GM18498 (cell line): ENCODE results near the gene RBM22.
A peak's percentile ranks its signal among the peaks of the same experiment; 100 is the strongest.

Experiments
- ATAC-seq: cut with Tn5 transposase; IDR thresholded peaks from one replicate; pipeline ENCODE4 v1.9.1; 2021; ENCODE audit warnings: mild to moderate bottlenecking, moderate library complexity; ENCODE audit not compliant: unreplicated experiment

The RBM22 gene

GRCh38 chr5:150672884-150673275 lies 28.0 kb downstream of the RBM22 start:
- no peak for ATAC-seq

- ATAC-seq = peak; percentile 51
Measured at GRCh38 chr5:150672237-150672883, 28.5 kb downstream of the RBM22 start.

GRCh38 chr5:150671509-150672236 lies 29.2 kb downstream of the RBM22 start:
- ATAC-seq = peak; percentile 29

- no peak for ATAC-seq
Measured at GRCh38 chr5:150670948-150671310, 29.9 kb downstream of the RBM22 start.

GRCh38 chr5:150670275-150670947 lies 30.5 kb downstream of the RBM22 start:
- ATAC-seq = no peak

- ATAC-seq = no peak
Measured at GRCh38 chr5:150665044-150665443, 35.8 kb downstream of the RBM22 start.

GRCh38 chr5:150663936-150664335 lies 36.9 kb downstream of the RBM22 start:
- no peak for ATAC-seq

GRCh38 chr5:150662731-150663516 lies 37.9 kb downstream of the RBM22 start:
- ATAC-seq = no peak

- ATAC-seq = no peak
Measured at GRCh38 chr5:150661821-150662596, 38.9 kb downstream of the RBM22 start.

GRCh38 chr5:150661086-150661485 lies 39.8 kb downstream of the RBM22 start, which contains the start of gene MYOZ3:
Gene MYOZ3 (plus strand): TSS chr5:150661251. CDS start chr5:150662942, 1,691 bp downstream.
- ATAC-seq = no peak

- ATAC-seq = no peak
Measured at GRCh38 chr5:150660108-150660831, 40.6 kb downstream of the RBM22 start.

GRCh38 chr5:150659360-150660107 lies 41.3 kb downstream of the RBM22 start:
- no peak for ATAC-seq

GRCh38 chr5:150658699-150659265 lies 42.1 kb downstream of the RBM22 start:
- no peak for ATAC-seq

- no peak for ATAC-seq
Measured at GRCh38 chr5:150658121-150658520, 42.7 kb downstream of the RBM22 start.

- peak; percentile 81 for ATAC-seq
Measured at GRCh38 chr5:150656191-150657132, 44.4 kb downstream of the RBM22 start.

- ATAC-seq = no peak
Measured at GRCh38 chr5:150655221-150655620, 45.6 kb downstream of the RBM22 start.

- no peak for ATAC-seq
Measured at GRCh38 chr5:150653762-150654556, 46.9 kb downstream of the RBM22 start.
